Measurements from ENCODE around the gene CPNE6.

GRCh38 chr14:24040692-24041091 is 30.7 kb upstream of the CPNE6 start:
- TF ChIP-seq, protein P1, sequence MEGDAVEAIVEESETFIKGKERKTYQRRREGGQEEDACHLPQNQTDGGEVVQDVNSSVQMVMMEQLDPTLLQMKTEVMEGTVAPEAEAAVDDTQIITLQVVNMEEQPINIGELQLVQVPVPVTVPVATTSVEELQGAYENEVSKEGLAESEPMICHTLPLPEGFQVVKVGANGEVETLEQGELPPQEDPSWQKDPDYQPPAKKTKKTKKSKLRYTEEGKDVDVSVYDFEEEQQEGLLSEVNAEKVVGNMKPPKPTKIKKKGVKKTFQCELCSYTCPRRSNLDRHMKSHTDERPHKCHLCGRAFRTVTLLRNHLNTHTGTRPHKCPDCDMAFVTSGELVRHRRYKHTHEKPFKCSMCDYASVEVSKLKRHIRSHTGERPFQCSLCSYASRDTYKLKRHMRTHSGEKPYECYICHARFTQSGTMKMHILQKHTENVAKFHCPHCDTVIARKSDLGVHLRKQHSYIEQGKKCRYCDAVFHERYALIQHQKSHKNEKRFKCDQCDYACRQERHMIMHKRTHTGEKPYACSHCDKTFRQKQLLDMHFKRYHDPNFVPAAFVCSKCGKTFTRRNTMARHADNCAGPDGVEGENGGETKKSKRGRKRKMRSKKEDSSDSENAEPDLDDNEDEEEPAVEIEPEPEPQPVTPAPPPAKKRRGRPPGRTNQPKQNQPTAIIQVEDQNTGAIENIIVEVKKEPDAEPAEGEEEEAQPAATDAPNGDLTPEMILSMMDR (IDR thresholded peaks at IDR 0.05; ENCODE audit: control extremely low read depth in 1 of 3, insufficient read depth in 1 of 3, low read depth in 1 of 3, low read length in 3 of 3): no peak
- no peak for TF ChIP-seq NRF1 (IDR thresholded peaks at IDR 0.05; ENCODE audit: low read depth, low read length)
- TF ChIP-seq EZH2 (IDR thresholded peaks at IDR 0.05; ENCODE audit: low read depth, low read length, severe bottlenecking): no peak
- TF ChIP-seq SIN3A (conservative IDR thresholded peaks at IDR 0.05 in 1 of 2, IDR thresholded peaks at IDR 0.05 in 1 of 2; ENCODE audit: low read depth in 1 of 2, low read length in 2 of 2): no peak
- no peak for TF ChIP-seq ZNF274 (IDR thresholded peaks at IDR 0.05; ENCODE audit: borderline replicate concordance, extremely low read depth, low read length)
- TF ChIP-seq ASH2L (IDR thresholded peaks at IDR 0.05; ENCODE audit: low read length): no peak
- no peak for TF ChIP-seq EGR1 (IDR thresholded peaks at IDR 0.05; ENCODE audit: borderline replicate concordance, low read depth, low read length)
- no peak for TF ChIP-seq POU5F1 (IDR thresholded peaks at IDR 0.05; ENCODE audit: low read depth, low read length)

Data from H1 (cell line).